HepG2 (cell line): ENCODE results near the gene IER5L.
"Not testable (repeated sequence)": the region's sequence is repeated elsewhere in the genome, so short reads cannot be mapped to it uniquely, and the experiment has no call there.

Source experiments
- EZH2 ChIP-seq: conservative IDR thresholded peaks from 2 replicates; pipeline ENCODE4 v1.6.1; 2012; ENCODE audit warnings: mild to moderate bottlenecking, low read depth, low read length, moderate library complexity
- POLR2A ChIP-seq, 2 experiments: IDR thresholded peaks; 2 replicates each; pipeline ENCODE4 v1.6.1; 2011; ENCODE audit warnings: low read depth in 2 of 2, low read length in 2 of 2, mild to moderate bottlenecking in 1 of 2, moderate library complexity in 1 of 2; ENCODE audit not compliant: insufficient read depth in 1 of 2
- POLR2AphosphoS5 ChIP-seq: IDR thresholded peaks from 2 replicates; pipeline ENCODE4 v1.6.1; 2012; ENCODE audit warnings: low read depth, low read length
- TF ChIP-seq, protein P1 (sequence below): sonication (generic); formaldehyde crosslinking; IDR thresholded peaks from 2 replicates; pipeline ENCODE4 v1.5.1; 2020; ENCODE audit warnings: missing genetic modification reagents, mild to moderate bottlenecking, borderline replicate concordance
- TF ChIP-seq, protein P2 (sequence below): sonication (generic); formaldehyde crosslinking; IDR thresholded peaks from 2 replicates; pipeline ENCODE4 v1.8.0; 2022; ENCODE audit warnings: mild to moderate bottlenecking, missing genetic modification reagents, borderline replicate concordance
- TF ChIP-seq, protein P3 (sequence below): sonication (generic); formaldehyde crosslinking; IDR thresholded peaks from 2 replicates; pipeline ENCODE4 v1.5.0; 2020; ENCODE audit warnings: mild to moderate bottlenecking, missing genetic modification reagents, moderate library complexity

DNA sequence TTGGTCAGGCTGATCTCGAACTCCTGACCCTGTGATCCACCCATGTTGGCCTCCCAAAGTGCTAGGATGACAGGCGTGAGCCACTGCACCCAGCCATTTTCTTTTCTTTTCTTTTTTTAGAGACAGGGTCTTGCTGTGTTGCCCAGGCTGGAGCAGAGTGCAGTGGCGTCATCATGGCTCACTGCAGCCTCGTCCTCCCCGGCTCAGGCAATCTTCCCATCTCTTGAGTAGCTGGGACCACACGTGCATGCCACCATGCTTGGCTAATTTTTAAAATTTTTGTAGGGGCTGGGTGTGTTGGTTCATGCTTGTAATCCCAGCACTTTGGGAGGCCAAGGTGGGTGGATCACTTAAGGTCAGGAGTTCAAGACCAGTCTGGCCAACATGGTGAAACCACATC, 19.0 kb upstream of the IER5L start:
- TF ChIP-seq, protein P1, sequence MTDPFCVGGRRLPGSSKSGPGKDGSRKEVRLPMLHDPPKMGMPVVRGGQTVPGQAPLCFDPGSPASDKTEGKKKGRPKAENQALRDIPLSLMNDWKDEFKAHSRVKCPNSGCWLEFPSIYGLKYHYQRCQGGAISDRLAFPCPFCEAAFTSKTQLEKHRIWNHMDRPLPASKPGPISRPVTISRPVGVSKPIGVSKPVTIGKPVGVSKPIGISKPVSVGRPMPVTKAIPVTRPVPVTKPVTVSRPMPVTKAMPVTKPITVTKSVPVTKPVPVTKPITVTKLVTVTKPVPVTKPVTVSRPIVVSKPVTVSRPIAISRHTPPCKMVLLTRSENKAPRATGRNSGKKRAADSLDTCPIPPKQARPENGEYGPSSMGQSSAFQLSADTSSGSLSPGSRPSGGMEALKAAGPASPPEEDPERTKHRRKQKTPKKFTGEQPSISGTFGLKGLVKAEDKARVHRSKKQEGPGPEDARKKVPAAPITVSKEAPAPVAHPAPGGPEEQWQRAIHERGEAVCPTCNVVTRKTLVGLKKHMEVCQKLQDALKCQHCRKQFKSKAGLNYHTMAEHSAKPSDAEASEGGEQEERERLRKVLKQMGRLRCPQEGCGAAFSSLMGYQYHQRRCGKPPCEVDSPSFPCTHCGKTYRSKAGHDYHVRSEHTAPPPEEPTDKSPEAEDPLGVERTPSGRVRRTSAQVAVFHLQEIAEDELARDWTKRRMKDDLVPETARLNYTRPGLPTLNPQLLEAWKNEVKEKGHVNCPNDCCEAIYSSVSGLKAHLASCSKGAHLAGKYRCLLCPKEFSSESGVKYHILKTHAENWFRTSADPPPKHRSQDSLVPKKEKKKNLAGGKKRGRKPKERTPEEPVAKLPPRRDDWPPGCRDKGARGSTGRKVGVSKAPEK (CRISPR knock-in tag): not testable (repeated sequence)
- TF ChIP-seq, protein P2, sequence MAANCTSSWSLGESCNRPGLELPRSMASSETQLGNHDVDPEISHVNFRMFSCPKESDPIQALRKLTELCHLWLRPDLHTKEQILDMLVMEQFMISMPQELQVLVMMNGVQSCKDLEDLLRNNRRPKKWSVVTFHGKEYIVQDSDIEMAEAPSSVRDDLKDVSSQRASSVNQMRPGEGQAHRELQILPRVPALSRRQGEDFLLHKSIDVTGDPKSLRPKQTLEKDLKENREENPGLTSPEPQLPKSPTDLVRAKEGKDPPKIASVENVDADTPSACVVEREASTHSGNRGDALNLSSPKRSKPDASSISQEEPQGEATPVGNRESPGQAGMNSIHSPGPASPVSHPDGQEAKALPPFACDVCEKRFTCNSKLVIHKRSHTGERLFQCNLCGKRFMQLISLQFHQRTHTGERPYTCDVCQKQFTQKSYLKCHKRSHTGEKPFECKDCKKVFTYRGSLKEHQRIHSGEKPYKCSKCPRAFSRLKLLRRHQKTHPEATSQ (CRISPR knock-in tag): not testable (repeated sequence)
- TF ChIP-seq, protein P3, sequence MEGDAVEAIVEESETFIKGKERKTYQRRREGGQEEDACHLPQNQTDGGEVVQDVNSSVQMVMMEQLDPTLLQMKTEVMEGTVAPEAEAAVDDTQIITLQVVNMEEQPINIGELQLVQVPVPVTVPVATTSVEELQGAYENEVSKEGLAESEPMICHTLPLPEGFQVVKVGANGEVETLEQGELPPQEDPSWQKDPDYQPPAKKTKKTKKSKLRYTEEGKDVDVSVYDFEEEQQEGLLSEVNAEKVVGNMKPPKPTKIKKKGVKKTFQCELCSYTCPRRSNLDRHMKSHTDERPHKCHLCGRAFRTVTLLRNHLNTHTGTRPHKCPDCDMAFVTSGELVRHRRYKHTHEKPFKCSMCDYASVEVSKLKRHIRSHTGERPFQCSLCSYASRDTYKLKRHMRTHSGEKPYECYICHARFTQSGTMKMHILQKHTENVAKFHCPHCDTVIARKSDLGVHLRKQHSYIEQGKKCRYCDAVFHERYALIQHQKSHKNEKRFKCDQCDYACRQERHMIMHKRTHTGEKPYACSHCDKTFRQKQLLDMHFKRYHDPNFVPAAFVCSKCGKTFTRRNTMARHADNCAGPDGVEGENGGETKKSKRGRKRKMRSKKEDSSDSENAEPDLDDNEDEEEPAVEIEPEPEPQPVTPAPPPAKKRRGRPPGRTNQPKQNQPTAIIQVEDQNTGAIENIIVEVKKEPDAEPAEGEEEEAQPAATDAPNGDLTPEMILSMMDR (CRISPR knock-in tag): not testable (repeated sequence)
- TF ChIP-seq EZH2; POLR2A (IDR thresholded peaks at IDR 0.05; ENCODE audit: insufficient read depth in 1 of 2, low read depth in 2 of 2, low read length in 2 of 2); POLR2AphosphoS5: not testable (repeated sequence)
